Spleen (tissue), 7 donors: ENCODE results near the gene CHD2.

ENCODE experiments used
- POLR2AphosphoS5 ChIP-seq, 3 donors: sonication (generic); formaldehyde crosslinking; IDR thresholded peaks; one replicate each; pipeline ENCODE4 v1.5.1; 2017; ENCODE audit warnings: antibody characterized with exemption in 3 of 3
- TF ChIP-seq, protein P1 (sequence below), 11 experiments: fragments of 200-600 bp in 7 of 11; fragments of 450-650 bp in 4 of 11; sonication (generic) in 4 of 11; IDR thresholded peaks in 8 of 11; conservative IDR thresholded peaks in 3 of 11; 1 replicate in 7 of 11; 2 replicates in 4 of 11; pipeline versions ENCODE4 v1.4.0 to v1.8.0; 2016 to 2021; ENCODE audit warnings: antibody characterized with exemption in 11 of 11, inconsistent platforms in 4 of 11, mild to moderate bottlenecking in 1 of 11
- donor health status: DM: no; HTN: no; CAD: no; lungs with moderate emphysema.
- donor health status: DM: no; HTN: no; CAD: no.
- donor health status: DM: no; HTN: no; CAD: no.

- TF ChIP-seq, protein P1, sequence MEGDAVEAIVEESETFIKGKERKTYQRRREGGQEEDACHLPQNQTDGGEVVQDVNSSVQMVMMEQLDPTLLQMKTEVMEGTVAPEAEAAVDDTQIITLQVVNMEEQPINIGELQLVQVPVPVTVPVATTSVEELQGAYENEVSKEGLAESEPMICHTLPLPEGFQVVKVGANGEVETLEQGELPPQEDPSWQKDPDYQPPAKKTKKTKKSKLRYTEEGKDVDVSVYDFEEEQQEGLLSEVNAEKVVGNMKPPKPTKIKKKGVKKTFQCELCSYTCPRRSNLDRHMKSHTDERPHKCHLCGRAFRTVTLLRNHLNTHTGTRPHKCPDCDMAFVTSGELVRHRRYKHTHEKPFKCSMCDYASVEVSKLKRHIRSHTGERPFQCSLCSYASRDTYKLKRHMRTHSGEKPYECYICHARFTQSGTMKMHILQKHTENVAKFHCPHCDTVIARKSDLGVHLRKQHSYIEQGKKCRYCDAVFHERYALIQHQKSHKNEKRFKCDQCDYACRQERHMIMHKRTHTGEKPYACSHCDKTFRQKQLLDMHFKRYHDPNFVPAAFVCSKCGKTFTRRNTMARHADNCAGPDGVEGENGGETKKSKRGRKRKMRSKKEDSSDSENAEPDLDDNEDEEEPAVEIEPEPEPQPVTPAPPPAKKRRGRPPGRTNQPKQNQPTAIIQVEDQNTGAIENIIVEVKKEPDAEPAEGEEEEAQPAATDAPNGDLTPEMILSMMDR (IDR thresholded peaks at IDR 0.05 in 8 of 11, conservative IDR thresholded peaks at IDR 0.05 in 3 of 11) = no peak
- no peak for TF ChIP-seq POLR2AphosphoS5 (IDR thresholded peaks at IDR 0.05)
These were observed 101.8 kb downstream of the CHD2 start for GRCh38 chr15:93001881-93002280.
